Hematopoietic multipotent progenitor cell treated with erythropoietin and hydrocortisone succinate and interleukin-3 and kit ligand, for 6 days (in vitro differentiated cells): ENCODE results near the gene ZC2HC1C.
"Not testable (repeated sequence)": the region's sequence is repeated elsewhere in the genome, so short reads cannot be mapped to it uniquely, and the experiment has no call there.

Experiments
- DNase-seq: peaks from one replicate; pipeline ENCODE4 v3.0.0-alpha.2; 2015

Gene ZC2HC1C

GRCh38 chr14:75096959-75097358, 27.5 kb downstream of the ZC2HC1C start:
- DNase-seq, result no peak

DNA sequence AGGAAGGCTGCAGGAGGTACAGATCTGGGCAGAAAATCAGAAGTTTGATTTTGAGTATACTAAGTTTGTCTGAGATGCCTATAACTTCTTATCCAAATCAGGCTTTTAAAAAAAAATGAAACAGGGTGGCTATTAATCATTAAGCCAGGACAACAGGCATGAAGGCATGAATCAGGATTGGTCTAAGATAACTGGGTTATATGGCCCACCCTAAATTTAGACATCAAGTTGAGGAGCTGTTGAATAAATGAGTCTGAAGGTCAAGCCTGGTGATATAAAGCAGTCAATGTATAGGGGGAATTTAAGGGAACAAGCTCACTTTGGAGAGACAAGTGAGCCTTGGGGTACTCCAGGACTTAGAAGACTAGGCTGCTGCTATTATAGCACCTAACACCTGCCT, 28.8 kb downstream of the ZC2HC1C start:
- no peak for DNase-seq

DNA sequence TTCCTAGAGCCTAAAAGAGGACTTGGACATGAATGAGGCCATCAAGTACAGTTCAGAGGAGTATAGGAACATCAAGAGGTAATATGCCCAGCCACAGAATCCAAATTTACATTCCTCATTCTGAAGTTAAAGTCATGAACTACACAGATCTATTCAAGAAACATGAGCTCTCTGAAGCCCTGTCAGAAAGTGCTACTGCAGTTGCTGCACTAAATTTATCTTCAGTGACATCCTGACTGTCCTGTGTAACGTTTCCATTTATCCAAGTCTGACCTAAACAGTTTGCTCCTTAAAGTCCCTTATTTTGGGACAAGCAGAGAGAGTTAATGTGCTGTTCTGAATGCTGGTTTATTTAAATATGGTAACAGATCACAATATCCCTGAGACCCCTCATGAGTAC, 29.2 kb downstream of the ZC2HC1C start:
- DNase-seq, result no peak

GRCh38 chr14:75101491-75101890, 32.0 kb downstream of the ZC2HC1C start:
- no peak for DNase-seq

DNA sequence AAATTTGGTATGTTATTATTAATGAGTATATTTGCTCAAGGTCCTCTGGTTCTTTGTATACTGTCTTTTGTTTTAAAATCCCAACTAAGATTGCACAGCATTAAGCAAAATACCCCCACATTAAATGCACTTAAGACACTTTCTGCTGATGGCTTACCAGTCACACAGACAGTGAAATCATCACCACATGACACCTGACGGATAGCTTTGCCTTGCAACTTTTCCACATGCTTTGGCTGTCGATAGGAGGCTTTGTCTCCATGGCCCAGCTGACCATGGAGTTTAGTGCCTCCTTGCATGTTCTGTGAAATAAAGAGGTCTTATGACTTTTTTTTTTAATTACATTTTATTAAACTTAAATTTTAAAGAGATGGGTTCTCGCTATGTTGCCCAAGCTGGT, 37.7 kb downstream of the ZC2HC1C start:
- DNase-seq, result no peak

- DNase-seq, result no peak
These were observed 40.4 kb downstream of the ZC2HC1C start for GRCh38 chr14:75109877-75110276.

- no peak for DNase-seq
These were observed 44.6 kb downstream of the ZC2HC1C start for GRCh38 chr14:75113932-75114539.

- DNase-seq, result no peak
These were observed 49.6 kb downstream of the ZC2HC1C start for GRCh38 chr14:75119056-75119455.

- DNase-seq, result peak; percentile 23
These were observed 51.3 kb downstream of the ZC2HC1C start for GRCh38 chr14:75120541-75121291.

DNA sequence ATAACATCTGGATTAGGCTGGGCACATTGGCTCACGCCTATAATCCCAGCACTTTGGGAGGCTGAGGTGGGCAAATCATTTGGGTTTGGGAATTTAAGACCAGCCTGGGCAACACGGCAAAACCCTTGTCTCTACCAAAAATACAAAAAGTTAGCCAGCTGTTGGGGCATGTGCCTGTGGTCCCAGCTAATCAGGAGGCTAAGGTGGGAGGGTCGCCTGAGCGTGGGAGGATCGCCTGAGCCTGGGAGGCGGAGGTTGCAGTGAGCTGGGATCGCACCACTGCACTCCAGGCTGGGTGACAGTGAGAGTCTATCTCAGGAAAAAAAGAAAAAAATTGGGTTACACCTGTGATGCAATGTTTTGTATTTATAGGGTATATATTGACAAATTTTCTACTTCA, 52.1 kb downstream of the ZC2HC1C start:
- DNase-seq, result no peak

DNA sequence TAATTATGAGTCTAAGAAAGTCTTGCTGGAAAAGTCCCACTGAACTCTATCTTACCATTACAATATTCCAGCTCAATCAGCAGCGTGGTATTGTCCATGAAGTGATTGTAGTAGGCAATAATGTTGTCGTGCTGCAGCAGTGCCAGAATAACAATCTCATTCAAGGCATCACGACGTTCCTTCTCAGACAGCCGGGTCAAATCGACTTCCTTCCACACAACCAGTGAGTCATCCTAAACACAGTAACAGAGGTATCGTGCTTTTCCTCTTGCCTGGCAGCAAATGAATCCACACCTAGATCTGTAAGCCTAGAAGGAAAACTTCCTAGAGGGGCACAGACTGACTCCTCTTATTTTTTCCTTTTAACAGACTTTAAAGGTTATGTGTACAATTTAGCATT, 54.5 kb downstream of the ZC2HC1C start:
- DNase-seq, result peak; percentile 78

GRCh38 chr14:75125617-75126016, 56.2 kb downstream of the ZC2HC1C start:
- DNase-seq, result no peak

GRCh38 chr14:75126121-75126544, 56.7 kb downstream of the ZC2HC1C start:
- DNase-seq, result peak; percentile 73

- DNase-seq, result peak; percentile 93
These were observed 57.4 kb downstream of the ZC2HC1C start, which contains the start of gene NEK9 for GRCh38 chr14:75126679-75127473. NEK9 (minus strand) TSS chr14:75127048; CDS start chr14:75126921, 127 bp downstream.

- not testable (repeated sequence) for DNase-seq
These were observed 58.0 kb downstream of the ZC2HC1C start for GRCh38 chr14:75127474-75127820.

DNA sequence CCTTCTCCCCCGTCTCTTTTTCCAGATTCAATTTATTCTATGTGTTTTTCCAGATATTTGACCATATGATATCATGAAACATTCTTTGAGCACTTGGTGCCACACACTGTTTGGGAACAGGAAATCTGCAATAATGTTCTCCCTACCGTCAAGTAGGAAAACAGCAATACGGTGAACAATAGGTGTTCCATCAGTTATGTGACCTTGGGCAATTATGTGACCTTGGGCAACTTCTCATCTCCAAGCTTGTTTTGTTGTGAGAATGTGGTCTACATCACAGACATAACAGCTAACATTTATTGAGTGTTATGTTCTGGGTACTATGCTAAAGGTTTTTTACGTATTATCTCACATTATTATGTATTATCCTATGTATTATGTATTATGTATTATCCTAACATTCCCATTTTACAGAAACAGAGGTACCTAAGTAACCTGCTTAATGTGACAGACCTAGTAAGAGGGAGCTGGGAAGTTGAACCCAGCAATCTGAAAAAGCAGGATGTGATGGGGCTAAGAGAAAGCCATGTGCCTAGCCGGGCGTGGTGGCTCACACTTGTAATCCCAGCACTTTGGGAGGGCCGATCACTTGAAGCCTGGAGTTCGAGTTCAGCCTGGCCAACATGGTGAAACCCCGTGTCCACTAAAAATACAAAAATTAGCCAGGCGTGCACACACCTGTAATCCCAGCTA, 58.6 kb downstream of the ZC2HC1C start:
- no peak for DNase-seq

GRCh38 chr14:75128596-75128990, 59.2 kb downstream of the ZC2HC1C start:
- no peak for DNase-seq
